Measurements from ENCODE around the gene WDR35. TPM values are rescaled to one million over a fixed set of nuclear protein-coding genes. Genes with fewer than 3 reads are reported as not detected.

Gene WDR35
- total RNA-seq, 2 experiments from 2014 or later: 5.6 to 5.9 TPM

GRCh38 chr2:19873014-19873413 lies 116.9 kb downstream of the WDR35 start:
- peaks cover 22% of the 10 kb centered on the region for H3K4me1 Mint-ChIP-seq (ENCODE audit: low read depth)
- CTCF ChIA-PET: interaction anchor here (0.9 to 2.1 kb wide), 3 partner anchors 9 to 10 kb away, joined by 3 to 6 read pairs (median 4); no protein-coding TSS in a partner anchor
- TF ChIP-seq, protein P1, sequence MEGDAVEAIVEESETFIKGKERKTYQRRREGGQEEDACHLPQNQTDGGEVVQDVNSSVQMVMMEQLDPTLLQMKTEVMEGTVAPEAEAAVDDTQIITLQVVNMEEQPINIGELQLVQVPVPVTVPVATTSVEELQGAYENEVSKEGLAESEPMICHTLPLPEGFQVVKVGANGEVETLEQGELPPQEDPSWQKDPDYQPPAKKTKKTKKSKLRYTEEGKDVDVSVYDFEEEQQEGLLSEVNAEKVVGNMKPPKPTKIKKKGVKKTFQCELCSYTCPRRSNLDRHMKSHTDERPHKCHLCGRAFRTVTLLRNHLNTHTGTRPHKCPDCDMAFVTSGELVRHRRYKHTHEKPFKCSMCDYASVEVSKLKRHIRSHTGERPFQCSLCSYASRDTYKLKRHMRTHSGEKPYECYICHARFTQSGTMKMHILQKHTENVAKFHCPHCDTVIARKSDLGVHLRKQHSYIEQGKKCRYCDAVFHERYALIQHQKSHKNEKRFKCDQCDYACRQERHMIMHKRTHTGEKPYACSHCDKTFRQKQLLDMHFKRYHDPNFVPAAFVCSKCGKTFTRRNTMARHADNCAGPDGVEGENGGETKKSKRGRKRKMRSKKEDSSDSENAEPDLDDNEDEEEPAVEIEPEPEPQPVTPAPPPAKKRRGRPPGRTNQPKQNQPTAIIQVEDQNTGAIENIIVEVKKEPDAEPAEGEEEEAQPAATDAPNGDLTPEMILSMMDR (IDR thresholded peaks at IDR 0.05): no peak
- no peaks in the 10 kb centered on the region for H3K27me3 Mint-ChIP-seq
- intact Hi-C loops (cut with micrococcal nuclease): no loop called here
- ATAC-seq (no peak), DNase-seq (no peak)
- H3K27ac Mint-ChIP-seq: no peak overlapping the region
- POLR2A ChIA-PET: interaction anchor here (1.6 kb wide), 1 partner anchor 28 kb away, joined by 8 read pairs; the partner anchor contains the start of gene TTC32
- H3K9me3 Mint-ChIP-seq: no peaks in the 10 kb centered on the region
- peaks cover 6% of the 10 kb centered on the region for H3K36me3 Mint-ChIP-seq (ENCODE audit: low read depth)
- no peak overlapping the region for H3K4me3 Mint-ChIP-seq

- ChIA-PET POLR2A (interaction anchor here (1.6 kb wide), 1 partner anchor 29 kb away, joined by 8 read pairs; the partner anchor contains the start of gene TTC32), CTCF (interaction anchor here (0.9 to 2.1 kb wide), 2 partner anchors 8 to 9 kb away, joined by 4 to 6 read pairs; no protein-coding TSS in a partner anchor)
- TF ChIP-seq, protein P1 (IDR thresholded peaks at IDR 0.05): no peak
- H3K27me3 Mint-ChIP-seq: no peaks in the 10 kb centered on the region
- DNase-seq (no peak), ATAC-seq (no peak)
- H3K4me3 Mint-ChIP-seq: no peak overlapping the region
- peaks cover 27% of the 10 kb centered on the region for H3K4me1 Mint-ChIP-seq (ENCODE audit: low read depth)
- H3K9me3 Mint-ChIP-seq: no peaks in the 10 kb centered on the region
- peaks cover 6% of the 10 kb centered on the region for H3K36me3 Mint-ChIP-seq (ENCODE audit: low read depth)
- H3K27ac Mint-ChIP-seq: no peak overlapping the region
- intact Hi-C loops (cut with micrococcal nuclease): no loop called here
Measured at GRCh38 chr2:19872302-19872701, 117.6 kb downstream of the WDR35 start.

DNA sequence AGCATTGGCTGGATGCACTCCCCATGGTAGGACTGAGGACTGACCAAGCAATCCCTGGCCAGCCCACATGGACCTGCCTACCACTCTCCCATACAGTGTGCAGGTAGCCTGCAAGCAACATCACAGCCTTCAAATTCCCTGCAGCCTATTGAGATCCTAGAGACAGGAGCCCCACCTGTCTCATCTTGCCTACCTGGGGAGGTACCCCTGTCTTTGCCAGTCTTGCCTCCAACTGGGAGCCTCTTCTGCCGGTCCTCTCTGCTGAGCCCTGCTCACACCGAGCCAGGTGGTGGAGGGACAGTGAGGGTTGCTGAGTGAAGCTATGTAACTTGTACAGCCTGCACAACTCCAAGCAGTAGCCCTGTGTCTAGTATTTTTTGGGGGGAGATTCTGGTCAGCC lies 118.1 kb downstream of the WDR35 start:
- TF ChIP-seq, protein P1 (IDR thresholded peaks at IDR 0.05): no peak
- intact Hi-C loops (cut with micrococcal nuclease): no loop called here
- H3K27ac Mint-ChIP-seq: no peak overlapping the region
- ChIA-PET CTCF (interaction anchor here (2.1 kb wide), 1 partner anchor 9 kb away, joined by 6 read pairs; no protein-coding TSS in a partner anchor), POLR2A (no interaction called here)
- H3K4me1 Mint-ChIP-seq (ENCODE audit: low read depth): peaks cover 27% of the 10 kb centered on the region
- DNase-seq (no peak), ATAC-seq (no peak)
- H3K36me3 Mint-ChIP-seq (ENCODE audit: low read depth): peaks cover 5% of the 10 kb centered on the region
- H3K9me3 Mint-ChIP-seq: no peaks in the 10 kb centered on the region
- no peaks in the 10 kb centered on the region for H3K27me3 Mint-ChIP-seq
- no peak overlapping the region for H3K4me3 Mint-ChIP-seq

DNA sequence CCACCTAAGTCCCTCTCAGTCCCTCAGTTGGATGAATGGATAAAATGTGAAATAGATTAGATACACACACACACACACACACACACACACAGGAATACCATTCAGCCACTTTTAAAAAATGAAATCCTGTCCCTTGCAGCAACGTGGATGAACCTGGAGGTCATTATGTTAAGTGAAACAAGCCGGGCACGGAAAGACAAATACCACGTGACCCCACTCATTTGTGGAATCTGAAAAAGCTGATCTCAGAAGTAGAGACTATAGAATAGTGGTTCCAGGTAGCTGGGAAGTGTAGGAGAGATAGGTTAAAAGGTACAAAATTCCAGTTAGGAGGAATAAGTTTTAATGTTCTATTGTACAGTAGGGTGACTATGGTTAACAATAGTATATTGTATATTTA lies 119.1 kb downstream of the WDR35 start:
- Mint-ChIP-seq H3K27ac (no peak overlapping the region), H3K9me3 (no peaks in the 10 kb centered on the region), H3K4me1 (ENCODE audit: low read depth) (peaks cover 27% of the 10 kb centered on the region), H3K4me3 (no peak overlapping the region), H3K27me3 (no peaks in the 10 kb centered on the region), H3K36me3 (ENCODE audit: low read depth) (peaks cover 3% of the 10 kb centered on the region)
- ATAC-seq (no peak), DNase-seq (no peak)
- TF ChIP-seq, protein P1 (IDR thresholded peaks at IDR 0.05): no peak
- intact Hi-C loops (cut with micrococcal nuclease): no loop called here
- CTCF ChIA-PET: no interaction called here
- POLR2A ChIA-PET: no interaction called here

GRCh38 chr2:19868701-19869580 lies 121.0 kb downstream of the WDR35 start:
- DNase-seq: peak; percentile 76
- intact Hi-C loops (cut with micrococcal nuclease): loop anchor here (5.0 to 10.0 kb wide), 3 partner anchors 104 to 1347 kb away; no protein-coding TSS in a partner anchor
- TF ChIP-seq, protein P1 (IDR thresholded peaks at IDR 0.05): no peak
- Mint-ChIP-seq H3K4me3 (peak overlapping the region; percentile 89), H3K9me3 (no peaks in the 10 kb centered on the region), H3K36me3 (ENCODE audit: low read depth) (no peaks in the 10 kb centered on the region), H3K27me3 (no peaks in the 10 kb centered on the region), H3K27ac (peak overlapping the region; percentile 89), H3K4me1 (ENCODE audit: low read depth) (peaks cover 32% of the 10 kb centered on the region)
- POLR2A ChIA-PET: interaction anchor here (0.7 to 1.0 kb wide), 2 partner anchors 31 to 102 kb away, joined by 3 read pairs; no protein-coding TSS in a partner anchor
- CTCF ChIA-PET: no interaction called here
- peak; percentile 90 for ATAC-seq

Measured in activated CD8-positive, alpha-beta T cell treated with anti-CD3 and anti-CD28 coated beads for 36 hours (primary cell).